ENCODE data around the gene PAQR5. TPM values are rescaled to one million over a fixed set of nuclear protein-coding genes. Genes with fewer than 3 reads are reported as not detected.

The PAQR5 gene
- total and polyA plus RNA-seq, 2 donors (not counting 3 experiments of a cell fraction or from before 2014, with no cell fraction given): 0.08 to 0.09 TPM

DNA sequence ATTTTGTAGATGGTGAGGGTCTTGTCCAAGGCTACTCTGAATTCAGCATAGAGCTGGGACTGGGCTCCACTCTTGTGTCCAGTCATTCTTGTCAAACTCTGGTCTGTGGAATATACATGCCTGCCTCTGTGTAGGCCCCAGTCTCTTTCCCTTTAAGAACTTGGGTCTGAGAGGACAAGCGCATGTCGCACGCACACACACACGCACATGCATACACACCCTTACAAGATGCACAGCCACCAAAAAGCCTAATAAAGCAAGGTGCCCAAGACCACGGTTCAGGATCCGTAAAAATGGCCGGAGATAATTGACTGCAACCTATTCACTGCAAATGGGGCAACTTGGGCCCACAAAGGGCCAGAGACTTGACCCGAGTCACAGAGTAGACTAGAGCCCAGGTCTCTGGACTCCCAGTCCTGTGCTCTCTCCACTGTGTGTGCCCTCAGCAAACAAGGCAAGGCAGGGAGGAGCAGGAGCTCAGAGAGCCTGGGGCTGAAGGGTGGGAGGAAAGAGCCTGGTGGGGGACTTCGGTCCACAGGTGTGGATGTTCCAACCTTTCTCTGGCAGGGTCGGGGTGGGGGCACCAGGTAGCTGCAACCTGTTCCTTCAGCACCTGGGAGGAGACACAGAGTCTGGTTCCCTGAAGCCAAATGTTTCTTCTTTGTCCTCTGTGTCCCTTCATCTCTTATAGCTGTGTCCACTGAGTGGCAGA lies 914 bp upstream of the PAQR5 start:
- POLR2A ChIA-PET: no interaction called here
- intact Hi-C loops (cut with micrococcal nuclease): no loop called here

More for the DNA sequence above, 914 bp upstream of the PAQR5 start:
- H3K9me3 ChIP-seq (replicated peaks; ENCODE audit: control insufficient read depth, insufficient read depth, low read length): no peaks in the 10 kb centered on the region
- BruUV-seq (replicated peaks): no TSS peak
- no peaks in the 10 kb centered on the region for H3K4me1 ChIP-seq (ENCODE audit: control insufficient read depth, extremely low read depth, insufficient read depth, low read length)
- no peaks in the 10 kb centered on the region for H4K20me1 ChIP-seq (replicated peaks; ENCODE audit: control insufficient read depth, extremely low read depth, insufficient read depth, low read length)
- H3K9me1 ChIP-seq (replicated peaks; ENCODE audit: control insufficient read depth, extremely low read depth, insufficient read depth, low read length): no peaks in the 10 kb centered on the region
- H2AFZ ChIP-seq (ENCODE audit: low read depth, low read length): no peak overlapping the region
- no peak overlapping the region for H3K27ac ChIP-seq (ENCODE audit: insufficient read depth, low read depth, low read length)
- H3K4me3 ChIP-seq (replicated peaks in 1 of 3; ENCODE audit: insufficient read depth in 1 of 3, low read depth in 1 of 3, low read length in 3 of 3): no peak overlapping the region
- TF ChIP-seq MYC (IDR thresholded peaks at IDR 0.05; ENCODE audit: low read depth, low read length) (no peak), POLR2AphosphoS5 (IDR thresholded peaks at IDR 0.05; ENCODE audit: insufficient read depth, low read depth, low read length) (no peak), POLR2A (IDR thresholded peaks at IDR 0.05; ENCODE audit: low read depth, low read length) (no peak), JUN (IDR thresholded peaks at IDR 0.05; ENCODE audit: borderline replicate concordance, insufficient read depth, insufficient read length, low read depth) (no peak), EZH2 (IDR thresholded peaks at IDR 0.05; ENCODE audit: borderline replicate concordance, low read depth, low read length, severe bottlenecking) (no peak), FOS (IDR thresholded peaks at IDR 0.05; ENCODE audit: borderline replicate concordance, insufficient read depth, low read length) (no peak), GATA2 (IDR thresholded peaks at IDR 0.05; ENCODE audit: insufficient read depth, insufficient read length, low read depth, low read length) (no peak)
- TF ChIP-seq, protein P1, sequence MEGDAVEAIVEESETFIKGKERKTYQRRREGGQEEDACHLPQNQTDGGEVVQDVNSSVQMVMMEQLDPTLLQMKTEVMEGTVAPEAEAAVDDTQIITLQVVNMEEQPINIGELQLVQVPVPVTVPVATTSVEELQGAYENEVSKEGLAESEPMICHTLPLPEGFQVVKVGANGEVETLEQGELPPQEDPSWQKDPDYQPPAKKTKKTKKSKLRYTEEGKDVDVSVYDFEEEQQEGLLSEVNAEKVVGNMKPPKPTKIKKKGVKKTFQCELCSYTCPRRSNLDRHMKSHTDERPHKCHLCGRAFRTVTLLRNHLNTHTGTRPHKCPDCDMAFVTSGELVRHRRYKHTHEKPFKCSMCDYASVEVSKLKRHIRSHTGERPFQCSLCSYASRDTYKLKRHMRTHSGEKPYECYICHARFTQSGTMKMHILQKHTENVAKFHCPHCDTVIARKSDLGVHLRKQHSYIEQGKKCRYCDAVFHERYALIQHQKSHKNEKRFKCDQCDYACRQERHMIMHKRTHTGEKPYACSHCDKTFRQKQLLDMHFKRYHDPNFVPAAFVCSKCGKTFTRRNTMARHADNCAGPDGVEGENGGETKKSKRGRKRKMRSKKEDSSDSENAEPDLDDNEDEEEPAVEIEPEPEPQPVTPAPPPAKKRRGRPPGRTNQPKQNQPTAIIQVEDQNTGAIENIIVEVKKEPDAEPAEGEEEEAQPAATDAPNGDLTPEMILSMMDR (IDR thresholded peaks at IDR 0.05; ENCODE audit: extremely low read depth in 1 of 2, insufficient read depth in 1 of 2, low read depth in 1 of 2, low read length in 2 of 2): no peak
- TF ChIP-seq, protein P2, sequence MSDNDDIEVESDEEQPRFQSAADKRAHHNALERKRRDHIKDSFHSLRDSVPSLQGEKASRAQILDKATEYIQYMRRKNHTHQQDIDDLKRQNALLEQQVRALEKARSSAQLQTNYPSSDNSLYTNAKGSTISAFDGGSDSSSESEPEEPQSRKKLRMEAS (IDR thresholded peaks at IDR 0.05; ENCODE audit: insufficient read depth, insufficient read length): no peak
- dilution Hi-C loops (cut with MboI; ENCODE audit: extremely low pct_ligation_motif_present, low sequenced_read_pairs): no loop called here
- FAIRE-seq (no peak), DNase-seq (ENCODE audit: low read depth, low spot score) (no peak)
- peaks cover 24 to 29% of the 10 kb centered on the region in 2 experiments for H3K27me3 ChIP-seq (ENCODE audit: control insufficient read depth in 2 of 2, insufficient read depth in 2 of 2, low read length in 2 of 2)
- CTCF ChIA-PET: interaction anchor here (1.0 kb wide), 1 partner anchor 48 kb away, joined by 4 read pairs; no protein-coding TSS in a partner anchor
- no peaks in the 10 kb centered on the region for H3K36me3 ChIP-seq (ENCODE audit: control insufficient read depth in 2 of 2, extremely low read depth in 1 of 2, insufficient read depth in 2 of 2, low read length in 2 of 2)
- no peak overlapping the region for H3K9ac ChIP-seq (replicated peaks; ENCODE audit: extremely low read depth, insufficient read depth, low read length)
- no peak overlapping the region for H3K4me2 ChIP-seq (ENCODE audit: insufficient read depth, low read length)
- H3K79me2 ChIP-seq (ENCODE audit: control insufficient read depth, insufficient read depth, low read length): no peaks in the 10 kb centered on the region

All from endothelial cell of umbilical vein (primary cell).